ENCODE results near the gene TM4SF18.

DNA sequence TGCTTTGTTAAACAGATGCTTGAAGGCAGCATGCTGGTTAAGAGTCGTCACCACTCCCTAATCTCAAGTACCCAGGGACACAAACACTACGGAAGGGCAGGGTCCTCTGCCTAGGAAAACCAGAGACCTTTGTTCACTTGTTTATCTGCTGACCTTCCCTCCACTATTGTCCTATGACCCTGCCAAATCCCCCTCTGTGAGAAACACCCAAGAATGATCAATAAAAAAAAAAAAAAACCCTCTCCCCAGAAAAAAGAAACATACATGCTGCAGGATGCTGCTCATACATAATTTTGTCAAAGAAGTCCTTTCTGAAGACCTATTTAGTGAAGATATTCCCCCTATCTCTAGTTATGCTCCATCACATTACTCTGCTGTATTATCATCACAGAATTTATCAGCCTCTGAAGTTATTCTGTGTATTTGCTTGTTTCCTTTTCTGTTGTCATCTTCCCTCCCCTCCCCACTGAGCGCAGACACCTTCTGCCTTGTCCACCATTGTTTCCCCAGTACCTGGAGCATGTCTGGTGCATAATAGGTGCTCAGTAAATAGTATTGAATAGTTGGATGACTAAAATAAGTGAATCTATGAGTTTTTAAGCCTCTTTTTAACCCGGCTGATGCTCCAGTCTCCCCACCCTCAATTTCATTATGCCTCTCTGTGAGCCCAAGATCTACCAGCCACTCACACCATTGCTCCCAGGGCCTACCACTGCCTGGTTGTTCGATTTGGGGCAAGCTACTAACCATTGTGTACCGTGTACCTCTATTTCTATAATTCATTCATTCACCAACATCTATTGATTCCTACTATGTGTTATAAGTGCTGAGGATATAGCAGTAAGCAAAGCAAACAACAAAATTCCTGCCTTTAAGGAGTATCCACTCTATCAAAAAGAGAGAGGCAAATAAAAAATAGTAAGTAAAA lies 48.0 kb upstream of the TM4SF18 start:
- TF ChIP-seq, protein P1, sequence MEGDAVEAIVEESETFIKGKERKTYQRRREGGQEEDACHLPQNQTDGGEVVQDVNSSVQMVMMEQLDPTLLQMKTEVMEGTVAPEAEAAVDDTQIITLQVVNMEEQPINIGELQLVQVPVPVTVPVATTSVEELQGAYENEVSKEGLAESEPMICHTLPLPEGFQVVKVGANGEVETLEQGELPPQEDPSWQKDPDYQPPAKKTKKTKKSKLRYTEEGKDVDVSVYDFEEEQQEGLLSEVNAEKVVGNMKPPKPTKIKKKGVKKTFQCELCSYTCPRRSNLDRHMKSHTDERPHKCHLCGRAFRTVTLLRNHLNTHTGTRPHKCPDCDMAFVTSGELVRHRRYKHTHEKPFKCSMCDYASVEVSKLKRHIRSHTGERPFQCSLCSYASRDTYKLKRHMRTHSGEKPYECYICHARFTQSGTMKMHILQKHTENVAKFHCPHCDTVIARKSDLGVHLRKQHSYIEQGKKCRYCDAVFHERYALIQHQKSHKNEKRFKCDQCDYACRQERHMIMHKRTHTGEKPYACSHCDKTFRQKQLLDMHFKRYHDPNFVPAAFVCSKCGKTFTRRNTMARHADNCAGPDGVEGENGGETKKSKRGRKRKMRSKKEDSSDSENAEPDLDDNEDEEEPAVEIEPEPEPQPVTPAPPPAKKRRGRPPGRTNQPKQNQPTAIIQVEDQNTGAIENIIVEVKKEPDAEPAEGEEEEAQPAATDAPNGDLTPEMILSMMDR (IDR thresholded peaks at IDR 0.05; ENCODE audit: insufficient read depth, low read depth, low read length) = no peak
- TF ChIP-seq EZH2 (IDR thresholded peaks at IDR 0.05; ENCODE audit: insufficient read depth, low read length) = no peak
